HG03175 (cell line): ENCODE measurements around the gene CSF2RB.
"Not testable (repeated sequence)": the region's sequence is repeated elsewhere in the genome, so short reads cannot be mapped to it uniquely, and the experiment has no call there.

Experiments
- ATAC-seq: cut with Tn5 transposase; IDR thresholded peaks from one replicate; pipeline ENCODE4 v1.9.1; 2021; ENCODE audit warnings: mild to moderate bottlenecking, moderate library complexity; ENCODE audit not compliant: unreplicated experiment

CSF2RB gene

DNA sequence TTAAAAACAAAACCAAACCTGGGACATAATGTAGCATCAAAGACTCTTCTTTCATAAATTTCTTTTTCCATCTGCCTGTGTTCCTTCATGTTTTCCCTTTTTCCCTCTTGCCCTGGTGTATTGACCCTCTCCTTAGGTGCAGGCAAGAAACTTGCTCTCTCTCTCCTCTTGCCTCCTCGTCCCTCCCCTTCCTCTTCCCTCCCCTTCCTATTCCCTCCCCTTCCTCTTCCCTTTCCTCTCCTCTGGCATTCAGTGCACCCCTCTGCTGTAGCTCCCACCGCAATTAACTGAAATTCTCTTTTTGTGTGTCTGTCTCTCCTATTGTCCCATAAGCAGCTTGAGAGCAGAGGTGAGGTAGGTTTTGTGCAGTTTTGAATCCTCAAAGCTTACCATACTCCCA, 49.9 kb downstream of the CSF2RB start:
- no peak for ATAC-seq

DNA sequence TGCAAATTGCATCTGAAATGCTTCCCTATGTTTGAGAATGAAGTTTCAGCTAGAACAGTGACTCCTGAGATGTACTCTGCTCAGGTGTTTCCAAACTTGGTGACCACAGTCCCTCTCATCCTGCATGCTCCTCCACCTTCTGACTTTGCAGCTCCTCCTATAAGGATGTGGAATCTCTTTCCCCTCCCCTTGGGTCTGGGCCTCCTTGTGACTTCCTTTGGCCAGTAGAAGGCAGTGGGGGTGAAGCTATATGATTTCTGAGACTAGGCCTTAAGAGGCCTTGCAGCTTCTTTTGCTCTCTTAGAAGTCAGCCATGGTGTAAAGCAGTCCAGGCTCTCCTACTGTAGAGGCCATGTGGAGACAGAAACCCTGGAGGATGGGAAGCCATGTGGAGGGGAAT, 50.7 kb downstream of the CSF2RB start:
- ATAC-seq = no peak

DNA sequence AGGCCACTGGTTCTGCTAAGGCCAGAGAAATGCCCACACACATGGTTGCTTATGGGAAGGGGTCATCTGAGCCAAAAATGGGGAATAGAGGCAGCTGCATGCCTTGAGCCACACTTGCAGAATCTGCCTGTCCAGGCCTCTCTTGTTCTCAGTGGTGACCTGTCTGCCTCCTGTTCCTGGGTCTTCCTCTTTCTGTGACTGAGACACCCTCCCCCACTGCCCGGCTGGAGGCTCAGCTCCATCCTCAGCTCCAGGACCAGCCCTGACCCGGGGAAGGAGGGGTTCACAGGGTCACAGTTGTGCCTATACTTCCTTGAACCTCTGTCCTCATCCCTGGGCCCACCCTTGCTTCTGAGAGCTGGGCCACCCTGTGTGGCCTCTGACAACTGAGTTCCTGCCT, 52.3 kb downstream of the CSF2RB start:
- no peak for ATAC-seq

DNA sequence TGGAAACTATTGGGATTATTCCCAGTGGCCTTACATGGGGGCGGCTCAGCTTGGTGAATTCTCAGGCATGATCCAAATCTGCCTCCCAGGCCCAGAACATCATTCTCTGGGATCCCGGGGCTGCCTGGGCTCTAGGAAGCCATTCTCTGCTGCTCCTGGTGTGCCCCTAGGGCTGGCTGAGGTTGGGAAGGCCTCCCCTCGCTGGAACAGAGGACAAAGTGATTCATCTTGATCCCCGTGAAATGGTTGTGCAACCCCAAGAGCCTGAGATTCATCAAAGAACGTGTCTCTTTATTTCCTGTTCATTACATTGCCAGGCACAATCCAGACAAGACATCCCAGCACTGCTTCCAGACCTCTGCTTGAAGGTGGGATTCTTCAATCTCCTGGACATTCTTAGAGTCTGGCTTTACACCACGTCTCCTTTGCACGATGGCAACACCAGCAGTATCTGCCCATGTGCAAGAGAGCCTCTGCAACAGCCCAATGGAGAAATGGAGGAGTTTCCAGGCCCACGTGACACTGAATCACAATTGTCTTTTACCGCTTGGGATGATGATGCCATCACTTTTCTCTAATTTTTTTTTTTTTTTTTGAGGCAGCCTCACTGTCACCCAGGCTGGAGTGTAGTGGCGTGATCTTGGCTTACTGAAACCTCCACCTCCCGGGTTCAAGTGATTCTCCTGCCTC, 53.6 kb downstream of the CSF2RB start:
- ATAC-seq = no peak

DNA sequence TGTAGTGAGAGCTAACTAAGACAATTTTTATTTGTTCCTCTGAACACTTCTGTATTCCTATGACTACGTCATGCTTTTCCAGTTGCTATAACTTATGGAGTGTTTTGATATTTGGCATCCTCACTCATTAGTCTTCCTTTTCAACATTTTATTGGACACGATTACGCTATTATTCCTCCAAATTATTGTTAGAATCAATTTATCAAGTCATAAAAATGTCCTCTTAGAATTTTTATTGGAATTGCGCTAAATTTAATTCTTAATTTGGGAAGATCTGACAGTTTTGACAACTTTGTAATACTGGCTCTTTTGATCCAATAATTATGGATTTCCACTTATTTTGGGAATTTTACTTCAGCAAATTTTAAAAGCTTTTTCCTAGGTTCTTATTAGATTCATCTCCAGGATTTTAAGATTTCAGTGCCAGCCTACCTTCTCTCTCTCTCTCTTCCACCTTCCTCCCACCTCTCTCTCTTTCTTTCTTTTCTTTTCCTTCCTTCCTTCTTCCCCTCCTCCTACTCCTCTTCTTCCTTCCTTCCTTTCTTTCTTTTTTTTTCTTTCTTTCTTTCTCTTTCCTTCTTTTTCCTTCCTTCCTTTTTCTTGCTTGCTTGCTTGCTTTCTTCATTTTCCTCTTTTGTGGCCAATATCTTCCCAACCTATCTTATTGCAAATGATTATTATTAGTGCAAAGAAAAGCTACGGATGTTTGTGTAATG, 55.0 kb downstream of the CSF2RB start:
- no peak for ATAC-seq

DNA sequence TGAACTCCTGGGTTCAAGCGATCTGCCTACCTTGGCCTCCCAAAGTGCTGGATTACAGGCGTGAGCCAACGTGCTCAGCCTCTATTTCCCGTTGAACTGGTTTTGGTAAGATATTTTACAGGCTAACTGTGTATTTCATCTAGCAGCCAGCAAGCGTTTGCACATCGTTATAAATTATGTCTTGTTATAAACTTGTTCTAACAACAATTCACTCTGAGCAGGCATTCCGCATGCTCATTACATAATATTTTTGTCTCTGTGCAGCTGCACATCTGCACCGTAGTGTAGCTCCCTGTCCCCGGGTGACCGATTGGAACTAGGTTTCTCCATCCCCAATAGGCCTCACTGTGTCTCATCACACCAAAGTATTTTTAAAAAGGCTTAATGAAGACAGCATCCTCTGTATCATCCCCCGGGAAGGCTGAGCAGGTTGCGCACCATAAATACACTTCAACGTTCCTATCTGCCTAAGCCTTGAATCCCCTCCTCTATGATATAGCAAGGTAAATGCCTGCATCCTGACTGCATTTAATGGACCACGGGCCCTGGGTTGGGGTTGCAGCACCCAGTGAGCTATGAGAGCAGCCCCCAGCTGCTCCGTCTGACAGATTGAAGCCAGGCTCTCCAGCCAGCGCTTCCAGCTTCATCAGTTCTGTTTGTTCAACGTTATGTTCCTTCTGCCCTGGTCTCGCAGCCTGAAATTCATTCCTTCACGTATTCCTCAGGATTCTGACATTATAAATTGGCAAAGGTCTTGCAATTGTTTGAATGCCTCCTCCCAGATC, 58.1 kb downstream of the CSF2RB start:
- no peak for ATAC-seq

DNA sequence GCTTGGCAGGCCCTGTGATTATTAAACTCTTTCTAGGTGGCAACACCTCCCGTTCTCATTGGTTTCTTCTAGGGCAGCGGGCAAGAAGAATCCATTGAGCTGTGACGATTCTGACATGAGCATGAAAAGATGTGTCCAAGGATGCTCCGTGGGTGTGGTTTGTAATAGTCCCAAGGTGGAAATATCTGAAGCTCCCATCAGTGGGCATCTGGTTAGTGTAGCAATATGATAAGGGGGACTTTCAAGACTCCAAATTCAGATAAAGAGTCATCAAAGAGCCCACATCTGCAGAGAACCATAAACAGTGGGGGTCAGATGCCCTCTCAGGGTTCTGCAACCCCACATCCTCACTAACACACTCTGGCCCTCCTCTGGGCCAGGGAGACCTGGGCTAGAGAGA, 63.2 kb downstream of the CSF2RB start:
- no peak for ATAC-seq

DNA sequence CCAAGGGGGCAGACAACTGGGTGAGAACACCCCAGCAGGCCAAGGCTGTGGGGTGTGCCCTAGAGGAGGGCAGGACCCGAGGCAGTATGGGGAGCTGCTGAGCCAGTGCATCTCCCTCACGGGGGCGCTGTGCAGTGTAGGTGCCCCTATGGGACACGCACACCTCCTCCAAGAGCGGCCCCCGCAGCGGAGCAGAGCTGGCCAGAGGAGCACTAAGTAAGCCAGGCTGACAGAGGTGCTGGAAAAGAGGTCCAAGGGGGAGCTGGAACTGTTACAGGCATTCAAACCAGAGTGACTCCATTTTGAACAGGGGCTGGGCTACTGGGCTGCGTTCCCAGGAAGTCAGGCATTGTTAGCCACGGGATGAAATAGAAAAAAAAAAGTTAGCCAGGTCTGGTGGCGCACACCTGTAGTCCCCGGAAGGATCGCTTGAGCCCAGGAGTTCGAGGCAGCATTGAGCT, 64.0 kb downstream of the CSF2RB start:
- ATAC-seq = no peak

DNA sequence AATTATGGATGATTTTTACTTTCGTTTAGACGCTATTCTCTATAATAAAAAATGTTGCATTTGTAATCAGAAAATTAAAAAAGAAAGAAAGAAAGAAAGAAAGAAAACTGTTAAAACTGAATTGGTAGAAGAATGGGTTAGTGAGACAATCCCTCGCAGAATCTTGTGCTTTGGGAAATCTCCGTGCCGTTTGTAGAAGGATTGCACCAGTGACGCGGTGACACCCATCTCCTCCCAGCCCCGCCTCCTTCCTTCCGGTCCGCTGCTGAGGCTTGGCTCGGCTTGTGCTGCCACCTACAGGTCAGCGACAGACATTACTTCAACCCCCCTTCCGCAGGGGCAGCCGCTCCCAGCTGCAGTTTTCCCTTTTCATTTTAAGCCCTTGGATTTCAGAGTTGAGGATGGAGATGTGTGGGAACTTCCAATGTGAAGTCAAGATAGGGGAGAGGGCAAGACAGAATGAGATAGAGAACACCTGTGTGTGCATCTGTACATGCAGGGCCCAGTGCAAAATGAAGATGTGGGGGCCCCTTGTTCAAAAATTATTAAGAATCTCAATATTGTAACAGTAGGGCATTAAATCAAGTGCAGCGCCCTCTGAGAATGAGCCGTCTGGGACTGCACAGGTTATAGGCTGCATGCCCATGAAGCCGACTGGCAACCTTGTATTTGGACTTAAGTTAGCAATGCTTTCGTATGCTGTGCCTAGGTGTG, 64.7 kb downstream of the CSF2RB start:
- peak; percentile 85 for ATAC-seq

DNA sequence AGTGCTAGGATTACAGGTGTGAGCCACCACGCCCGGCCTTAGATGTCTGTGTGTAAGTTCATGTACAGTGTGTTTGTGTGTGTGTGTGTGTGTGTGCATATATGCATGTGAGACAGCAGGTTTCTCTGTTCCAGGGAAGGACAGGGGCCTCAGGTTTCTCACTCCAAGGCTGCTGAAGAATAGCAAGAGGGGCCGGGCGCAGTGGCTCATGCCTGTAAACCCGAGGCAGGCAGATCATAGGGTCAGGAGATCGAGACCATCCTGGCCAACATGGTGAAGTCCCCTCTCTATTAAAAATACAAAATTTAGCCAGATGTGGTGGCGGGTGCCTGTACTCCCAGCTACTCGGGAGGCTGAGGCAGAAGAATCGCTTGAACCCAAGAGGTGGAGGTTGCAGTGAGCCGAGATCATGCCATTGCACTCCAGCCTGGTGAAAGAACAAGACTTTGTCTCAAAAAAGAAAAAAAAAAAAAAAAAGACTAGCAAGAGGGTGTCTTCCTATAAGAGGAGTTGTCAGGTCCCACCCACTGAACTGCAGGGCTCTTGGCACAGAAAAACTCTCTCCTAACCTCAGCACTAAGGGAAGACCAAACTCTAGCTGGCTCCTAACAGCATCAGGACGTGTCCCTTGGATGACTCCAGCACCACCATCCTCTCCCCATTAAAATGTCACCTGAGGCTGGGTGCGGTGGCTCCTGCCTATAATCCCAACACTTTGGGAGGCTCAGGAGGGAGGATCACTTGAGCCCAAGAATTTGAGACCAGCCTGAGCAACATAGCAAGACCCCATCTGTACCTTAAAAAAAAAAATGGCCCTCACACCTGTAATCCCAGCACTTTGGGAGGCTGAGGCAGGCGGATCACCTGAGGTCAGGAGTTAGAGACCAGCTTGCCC, 65.8 kb downstream of the CSF2RB start:
- ATAC-seq = no peak

DNA sequence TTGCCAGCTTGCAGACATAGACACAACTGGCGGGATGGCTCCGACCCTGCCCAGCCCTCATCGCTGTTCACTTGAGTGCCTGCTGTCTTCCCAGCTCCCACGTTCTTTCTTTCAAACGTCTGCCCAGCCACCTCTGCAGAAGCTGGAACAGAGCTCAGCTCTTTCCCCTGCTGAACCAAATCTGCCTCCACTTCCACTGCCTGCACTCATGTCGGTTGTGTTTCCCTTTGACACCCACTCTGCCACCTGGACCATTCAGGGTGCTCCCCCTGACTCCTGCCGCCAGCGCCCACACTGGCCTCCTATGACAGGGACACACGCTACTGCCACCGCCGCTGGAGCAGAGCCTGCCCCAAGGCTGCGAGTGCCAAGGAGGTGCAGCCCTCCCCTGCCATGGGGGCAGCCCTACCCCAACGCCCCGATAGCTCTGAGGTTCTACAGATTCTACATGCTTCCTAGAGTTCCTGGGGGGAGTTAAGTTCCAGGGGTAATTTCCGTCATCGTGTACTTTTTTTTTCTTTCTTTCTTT, 67.9 kb downstream of the CSF2RB start:
- no peak for ATAC-seq

DNA sequence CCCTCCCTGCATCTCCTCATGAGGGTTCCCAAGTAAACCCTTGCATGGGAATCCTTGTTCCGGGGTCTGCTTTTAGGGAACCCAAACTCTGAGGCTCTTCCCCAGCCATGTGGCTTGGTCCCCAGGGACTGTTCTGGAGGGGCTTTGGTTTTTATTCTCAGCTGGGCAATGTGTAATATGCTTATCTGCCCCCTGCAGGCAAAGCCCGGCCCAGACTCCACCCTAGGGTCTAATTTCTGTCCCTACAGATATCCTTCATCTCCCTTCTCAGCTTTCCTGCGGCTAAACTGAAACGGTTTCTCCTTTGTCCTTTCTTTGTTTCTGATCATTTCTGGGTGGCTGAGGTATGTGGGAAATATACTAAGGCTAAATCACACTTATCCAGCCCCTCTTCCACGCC, 68.7 kb downstream of the CSF2RB start:
- ATAC-seq = no peak

DNA sequence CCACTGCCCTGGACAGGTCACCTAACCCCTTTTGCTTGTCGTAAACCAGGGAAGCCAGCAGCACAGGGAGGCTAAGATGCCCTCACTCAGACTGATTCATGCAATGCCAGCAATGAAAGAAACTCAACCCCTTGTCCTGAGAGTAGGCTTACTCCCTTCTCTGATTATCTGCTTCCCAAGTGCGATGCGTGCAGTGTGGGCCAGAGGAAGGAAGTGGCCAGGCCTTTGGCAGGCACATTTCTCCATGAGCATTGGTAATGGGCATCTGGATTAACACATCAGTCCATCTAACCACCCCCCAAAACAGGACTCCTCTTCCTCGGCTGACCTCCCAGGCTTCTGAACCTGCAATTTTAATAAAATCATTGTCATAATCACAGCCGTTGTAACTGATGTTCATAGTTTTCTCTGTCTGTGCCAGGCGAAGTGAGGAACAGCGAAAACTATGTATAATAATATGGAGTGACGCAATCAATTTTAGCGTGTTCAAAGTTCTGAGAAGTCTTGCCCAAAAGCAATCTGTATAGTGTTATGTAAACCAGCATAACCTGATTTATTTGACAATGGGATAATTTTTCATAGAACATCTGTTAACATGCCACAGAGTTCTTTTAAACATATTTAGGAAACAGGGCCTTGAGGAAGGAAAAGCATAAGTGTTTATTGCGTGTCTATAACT, 71.9 kb downstream of the CSF2RB start:
- no peak for ATAC-seq

DNA sequence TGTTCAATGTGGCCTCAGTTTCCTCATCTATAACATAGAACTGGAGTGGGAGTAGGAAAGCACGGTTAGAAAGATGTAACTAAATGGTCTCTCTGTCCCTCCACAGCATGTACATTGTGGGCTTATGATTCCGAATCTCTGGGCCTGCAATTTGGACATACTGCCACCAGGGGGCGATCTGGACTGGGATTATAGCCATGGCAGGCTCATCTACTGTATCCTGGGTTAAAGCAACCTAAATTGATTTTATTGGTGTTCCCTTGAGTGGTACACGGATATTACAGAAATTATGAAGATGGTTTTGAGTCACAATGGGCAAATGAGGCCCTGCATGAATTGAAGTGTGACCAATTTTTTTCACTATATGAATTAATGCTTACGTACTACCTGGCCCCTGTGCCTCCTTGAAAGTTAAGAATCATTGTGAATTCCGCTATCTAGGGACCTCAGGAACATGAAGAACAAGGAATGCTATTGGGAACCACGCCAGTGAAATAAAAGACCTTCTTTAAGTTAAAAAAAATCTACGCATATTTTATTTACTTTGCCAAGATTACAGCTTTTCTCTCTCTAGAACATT, 72.9 kb downstream of the CSF2RB start:
- ATAC-seq = no peak

DNA sequence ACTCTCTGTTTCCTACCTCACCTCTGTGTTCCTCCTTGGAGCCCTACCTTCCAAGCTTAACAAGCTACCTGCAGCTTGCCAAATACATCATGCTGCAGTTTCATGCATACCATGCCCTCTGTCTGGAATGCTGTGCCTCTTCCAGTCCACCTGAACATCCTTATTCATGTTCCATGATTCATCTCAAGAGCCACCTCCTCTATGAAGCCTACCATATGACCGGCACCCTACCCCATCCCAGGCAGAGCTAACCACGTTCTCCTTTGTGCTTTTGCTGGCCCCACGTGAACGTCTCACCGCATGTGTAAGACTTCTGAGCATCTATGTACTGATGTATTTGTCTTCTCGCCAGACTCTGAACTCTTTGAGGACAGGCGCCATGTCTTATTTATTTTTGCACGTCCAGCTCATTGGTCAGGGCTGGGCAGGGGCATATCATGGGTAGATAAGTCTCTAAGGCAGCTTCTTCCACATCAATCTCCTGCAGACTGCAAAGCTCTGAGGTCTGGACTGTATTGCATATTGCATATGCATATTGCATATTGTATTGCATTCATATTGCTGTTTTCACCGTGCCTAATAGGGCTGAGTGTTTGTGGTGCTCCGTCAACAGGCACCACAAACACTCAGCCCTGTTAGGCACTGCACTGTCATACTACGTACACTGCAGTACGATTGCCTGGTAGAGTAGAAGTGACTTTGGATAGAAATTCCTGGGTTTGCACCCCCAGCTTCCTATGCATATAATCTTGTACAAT, 74.8 kb downstream of the CSF2RB start:
- ATAC-seq = no peak

DNA sequence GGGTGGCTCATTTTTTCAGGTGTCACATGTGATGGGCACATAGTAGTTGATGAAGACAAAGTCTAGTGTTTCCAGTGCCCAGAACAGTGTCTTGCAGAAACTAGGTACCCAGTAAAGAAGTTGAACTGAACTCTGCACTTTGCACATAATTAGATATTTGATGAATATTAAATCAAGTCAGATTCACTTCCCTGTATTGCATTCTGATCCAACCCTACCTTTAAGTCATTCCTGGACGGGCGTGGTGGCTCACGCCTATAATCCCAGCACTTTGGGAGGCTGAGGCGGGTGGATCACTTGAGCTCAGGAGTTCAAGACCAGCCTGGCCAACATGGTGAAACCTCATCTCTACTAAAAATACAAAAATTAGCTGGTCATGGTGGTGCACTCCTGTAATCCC, 75.6 kb downstream of the CSF2RB start:
- not testable (repeated sequence) for ATAC-seq
